ENCODE data around the gene ZNF83.

GRCh38 chr19:52687684-52688083 lies 49.5 kb upstream of the ZNF83 start:
- TF ChIP-seq, protein P1, sequence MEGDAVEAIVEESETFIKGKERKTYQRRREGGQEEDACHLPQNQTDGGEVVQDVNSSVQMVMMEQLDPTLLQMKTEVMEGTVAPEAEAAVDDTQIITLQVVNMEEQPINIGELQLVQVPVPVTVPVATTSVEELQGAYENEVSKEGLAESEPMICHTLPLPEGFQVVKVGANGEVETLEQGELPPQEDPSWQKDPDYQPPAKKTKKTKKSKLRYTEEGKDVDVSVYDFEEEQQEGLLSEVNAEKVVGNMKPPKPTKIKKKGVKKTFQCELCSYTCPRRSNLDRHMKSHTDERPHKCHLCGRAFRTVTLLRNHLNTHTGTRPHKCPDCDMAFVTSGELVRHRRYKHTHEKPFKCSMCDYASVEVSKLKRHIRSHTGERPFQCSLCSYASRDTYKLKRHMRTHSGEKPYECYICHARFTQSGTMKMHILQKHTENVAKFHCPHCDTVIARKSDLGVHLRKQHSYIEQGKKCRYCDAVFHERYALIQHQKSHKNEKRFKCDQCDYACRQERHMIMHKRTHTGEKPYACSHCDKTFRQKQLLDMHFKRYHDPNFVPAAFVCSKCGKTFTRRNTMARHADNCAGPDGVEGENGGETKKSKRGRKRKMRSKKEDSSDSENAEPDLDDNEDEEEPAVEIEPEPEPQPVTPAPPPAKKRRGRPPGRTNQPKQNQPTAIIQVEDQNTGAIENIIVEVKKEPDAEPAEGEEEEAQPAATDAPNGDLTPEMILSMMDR (IDR thresholded peaks at IDR 0.05) = no peak
- TF ChIP-seq EZH2 (IDR thresholded peaks at IDR 0.05; ENCODE audit: borderline replicate concordance, insufficient read depth, low read depth, low read length, poor library complexity, severe bottlenecking) = no peak
